HFFc6 (cell line): ENCODE results near the gene KIF26A. TPM values are rescaled to one million over a fixed set of nuclear protein-coding genes. Genes with fewer than 3 reads are reported as not detected.

Experiments
- DNase-seq: peaks from one replicate; pipeline ENCODE4 v3.0.0-alpha.2; 2018
- H3K27ac Mint-ChIP-seq: 2 replicates; pipeline ENCODE4 v1.8.0; 2020; ENCODE audit warnings: mild to moderate bottlenecking, mixed read lengths
- H3K27me3 Mint-ChIP-seq: 2 replicates; pipeline ENCODE4 v1.8.0; 2021; ENCODE audit warnings: mild to moderate bottlenecking, moderate library complexity, mixed read lengths; ENCODE audit not compliant: insufficient read depth
- H3K36me3 Mint-ChIP-seq: 2 replicates; pipeline ENCODE4 v1.8.0; 2021; ENCODE audit warnings: low read depth, mixed read lengths
- H3K4me1 Mint-ChIP-seq: 2 replicates; pipeline ENCODE4 v1.8.0; 2020; ENCODE audit warnings: low read depth, mixed read lengths
- H3K4me3 Mint-ChIP-seq: 2 replicates; pipeline ENCODE4 v1.8.0; 2020; ENCODE audit warnings: mild to moderate bottlenecking, moderate library complexity, mixed read lengths
- H3K9me3 Mint-ChIP-seq: 2 replicates; pipeline ENCODE4 v1.8.0; 2020; ENCODE audit warnings: mild to moderate bottlenecking, mixed read lengths
- CTCF ChIP-seq: fragments of 200-600 bp; sonication (generic); IDR thresholded peaks from 2 replicates; pipeline ENCODE4 v1.5.0; 2021; ENCODE audit warnings: antibody characterized with exemption, mild to moderate bottlenecking
- total RNA-seq, 6 experiments: library from RNA; stranded (reverse); fragmentation: NEBNext Ultra II Directional; extraction: Animal tissue kit (Norgen Biotek cat#: 25700); gene quantifications; 2 replicates in 1 of 6; 3 replicates in 5 of 6; pipeline ENCODE4 v1.2.3, GENCODE V29; 2021

Gene KIF26A
- total RNA-seq, 6 experiments from 2014 or later = 0.07 to 0.09 TPM; not detected in 4

DNA sequence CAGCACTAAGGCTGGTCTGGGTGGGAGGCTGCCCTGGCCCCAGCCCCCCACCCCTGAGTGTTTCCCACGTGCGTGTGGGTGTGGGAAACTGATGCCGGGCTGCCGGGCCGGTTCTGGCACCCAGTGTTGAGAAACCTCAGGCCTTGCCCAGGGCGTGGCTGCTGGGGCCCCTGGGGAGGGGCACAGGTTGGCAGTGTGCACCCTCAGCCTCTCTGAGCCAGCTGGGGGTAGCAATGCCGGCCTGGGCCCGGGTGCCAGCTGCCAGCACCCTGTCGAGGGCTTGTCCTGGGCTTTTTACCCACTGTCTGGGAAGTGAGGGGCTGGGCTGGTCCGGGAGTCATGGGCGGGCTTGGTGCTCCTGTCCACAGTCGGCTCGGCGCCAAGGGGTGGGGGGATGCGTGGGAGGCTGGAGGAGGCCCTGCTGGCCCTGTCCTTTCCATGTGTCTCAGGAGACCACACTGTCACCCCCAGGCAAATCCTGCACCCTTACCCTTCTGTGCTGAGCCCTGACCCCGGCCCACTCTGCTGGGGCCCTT, 37.2 kb upstream of the KIF26A start:
- no peak overlapping the region for H3K27ac Mint-ChIP-seq
- H3K36me3 Mint-ChIP-seq = no peaks in the 10 kb centered on the region
- H3K4me3 Mint-ChIP-seq = no peak overlapping the region
- H3K27me3 Mint-ChIP-seq = 0 out of 2 replicates have a peak, but pooled peaks cover 3% of the 10 kb centered on the region
- no peaks in the 10 kb centered on the region for H3K9me3 Mint-ChIP-seq
- H3K4me1 Mint-ChIP-seq = no peaks in the 10 kb centered on the region
- DNase-seq = no peak
- TF ChIP-seq CTCF = no peak

GRCh38 chr14:104101651-104102281, 36.6 kb upstream of the KIF26A start:
- Mint-ChIP-seq H3K4me3 (no peak overlapping the region), H3K27ac (no peak overlapping the region), H3K4me1 (no peaks in the 10 kb centered on the region), H3K27me3 (0 out of 2 replicates have a peak, but pooled peaks cover 3% of the 10 kb centered on the region), H3K9me3 (no peaks in the 10 kb centered on the region), H3K36me3 (no peaks in the 10 kb centered on the region)
- no peak for TF ChIP-seq CTCF
- no peak for DNase-seq

DNA sequence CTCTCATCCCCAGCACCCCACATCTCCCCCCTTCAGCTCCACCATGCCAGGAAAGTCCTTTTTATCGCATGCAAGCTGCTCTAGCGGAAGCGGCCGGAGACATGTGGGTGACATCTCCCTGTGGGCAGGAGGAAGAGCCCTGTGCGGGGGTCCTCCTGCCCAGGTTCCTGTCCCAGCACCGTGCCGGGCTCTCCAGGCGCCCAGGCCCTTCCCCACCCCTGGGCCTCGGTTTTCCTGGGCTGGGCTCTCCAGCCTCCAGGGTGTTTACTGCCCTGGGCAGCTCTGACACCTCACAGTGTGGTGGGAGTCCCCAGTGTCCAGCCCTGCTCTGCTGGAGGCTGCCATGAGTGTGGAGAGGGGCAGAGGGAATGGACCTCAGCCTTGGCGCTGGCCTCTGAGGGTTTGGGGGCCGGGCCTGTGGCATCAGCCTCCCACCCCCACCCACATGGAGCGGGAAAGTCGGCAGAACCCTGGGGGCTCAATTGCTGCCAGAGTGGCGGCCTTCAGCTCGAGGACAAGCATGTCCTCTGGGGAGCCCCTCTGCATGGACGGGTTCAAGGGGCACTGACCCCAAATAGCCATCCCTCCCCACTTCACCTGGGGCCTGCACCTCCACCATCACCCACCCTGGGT, 36.0 kb upstream of the KIF26A start:
- no peaks in the 10 kb centered on the region for H3K36me3 Mint-ChIP-seq
- no peak for DNase-seq
- H3K27me3 Mint-ChIP-seq = 0 out of 2 replicates have a peak, but pooled peaks cover 3% of the 10 kb centered on the region
- TF ChIP-seq CTCF = no peak
- no peak overlapping the region for H3K4me3 Mint-ChIP-seq
- no peak overlapping the region for H3K27ac Mint-ChIP-seq
- no peaks in the 10 kb centered on the region for H3K4me1 Mint-ChIP-seq
- H3K9me3 Mint-ChIP-seq = no peaks in the 10 kb centered on the region

DNA sequence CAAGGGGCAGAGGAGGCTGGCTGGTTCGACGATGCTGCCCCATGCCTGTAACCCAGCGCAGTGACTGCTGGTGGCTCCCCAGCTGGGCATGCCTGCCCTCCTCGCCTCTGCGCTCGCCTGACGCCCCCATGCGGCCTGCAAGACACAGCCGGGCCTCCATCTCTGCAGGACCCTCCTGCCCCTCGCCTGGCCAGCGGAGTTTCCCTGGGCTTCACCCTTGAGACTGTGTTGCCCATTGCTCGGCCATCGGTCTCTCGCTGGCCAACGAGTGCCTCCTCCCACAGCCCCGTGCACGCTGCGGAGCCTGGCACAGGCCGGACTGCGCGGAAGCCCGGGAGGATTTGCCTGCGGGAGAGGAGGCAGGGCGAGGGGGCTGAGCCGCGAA, 35.3 kb upstream of the KIF26A start:
- TF ChIP-seq CTCF = no peak
- Mint-ChIP-seq H3K4me3 (no peak overlapping the region), H3K4me1 (no peaks in the 10 kb centered on the region), H3K36me3 (no peaks in the 10 kb centered on the region), H3K27ac (no peak overlapping the region), H3K27me3 (0 out of 2 replicates have a peak, but pooled peaks cover 3% of the 10 kb centered on the region), H3K9me3 (no peaks in the 10 kb centered on the region)
- no peak for DNase-seq

- H3K4me3 Mint-ChIP-seq = no peak overlapping the region
Observed at GRCh38 chr14:104103446-104104075, 34.8 kb upstream of the KIF26A start.

More at GRCh38 chr14:104103446-104104075, 34.8 kb upstream of the KIF26A start:
- no peak for TF ChIP-seq CTCF
- Mint-ChIP-seq H3K4me1 (no peaks in the 10 kb centered on the region), H3K9me3 (no peaks in the 10 kb centered on the region), H3K27me3 (0 out of 2 replicates have a peak, but pooled peaks cover 3% of the 10 kb centered on the region), H3K36me3 (no peaks in the 10 kb centered on the region), H3K27ac (no peak overlapping the region)
- DNase-seq = no peak
